LNCAP (cell line): ENCODE data around the gene SMURF2.

ENCODE experiments used
- TF ChIP-seq, protein P1 (sequence below): fragments of 450-650 bp; IDR thresholded peaks from 2 replicates; pipeline ENCODE4 v1.5.1; 2017; ENCODE audit warnings: mild to moderate bottlenecking

SMURF2 gene

DNA sequence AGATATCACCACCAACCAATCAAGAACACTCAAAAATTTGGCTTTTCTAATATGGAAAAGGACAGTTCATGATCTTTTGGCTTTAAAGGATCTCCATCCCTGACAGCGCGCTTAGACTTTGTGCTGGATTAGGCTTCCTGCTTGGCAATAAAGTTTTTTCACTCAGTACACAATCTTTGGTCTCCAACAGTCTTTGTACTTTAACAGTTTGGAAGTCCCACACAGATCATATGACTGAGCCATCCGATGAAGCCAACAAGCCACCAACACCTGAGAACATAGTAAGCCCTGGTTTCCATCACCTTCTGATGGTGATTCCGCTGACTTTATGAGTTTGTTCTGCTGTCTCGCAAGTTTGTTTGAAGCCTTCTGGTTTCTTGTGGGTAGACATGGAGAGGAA lies 34.3 kb downstream of the SMURF2 start:
- TF ChIP-seq, protein P1, sequence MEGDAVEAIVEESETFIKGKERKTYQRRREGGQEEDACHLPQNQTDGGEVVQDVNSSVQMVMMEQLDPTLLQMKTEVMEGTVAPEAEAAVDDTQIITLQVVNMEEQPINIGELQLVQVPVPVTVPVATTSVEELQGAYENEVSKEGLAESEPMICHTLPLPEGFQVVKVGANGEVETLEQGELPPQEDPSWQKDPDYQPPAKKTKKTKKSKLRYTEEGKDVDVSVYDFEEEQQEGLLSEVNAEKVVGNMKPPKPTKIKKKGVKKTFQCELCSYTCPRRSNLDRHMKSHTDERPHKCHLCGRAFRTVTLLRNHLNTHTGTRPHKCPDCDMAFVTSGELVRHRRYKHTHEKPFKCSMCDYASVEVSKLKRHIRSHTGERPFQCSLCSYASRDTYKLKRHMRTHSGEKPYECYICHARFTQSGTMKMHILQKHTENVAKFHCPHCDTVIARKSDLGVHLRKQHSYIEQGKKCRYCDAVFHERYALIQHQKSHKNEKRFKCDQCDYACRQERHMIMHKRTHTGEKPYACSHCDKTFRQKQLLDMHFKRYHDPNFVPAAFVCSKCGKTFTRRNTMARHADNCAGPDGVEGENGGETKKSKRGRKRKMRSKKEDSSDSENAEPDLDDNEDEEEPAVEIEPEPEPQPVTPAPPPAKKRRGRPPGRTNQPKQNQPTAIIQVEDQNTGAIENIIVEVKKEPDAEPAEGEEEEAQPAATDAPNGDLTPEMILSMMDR = no peak

DNA sequence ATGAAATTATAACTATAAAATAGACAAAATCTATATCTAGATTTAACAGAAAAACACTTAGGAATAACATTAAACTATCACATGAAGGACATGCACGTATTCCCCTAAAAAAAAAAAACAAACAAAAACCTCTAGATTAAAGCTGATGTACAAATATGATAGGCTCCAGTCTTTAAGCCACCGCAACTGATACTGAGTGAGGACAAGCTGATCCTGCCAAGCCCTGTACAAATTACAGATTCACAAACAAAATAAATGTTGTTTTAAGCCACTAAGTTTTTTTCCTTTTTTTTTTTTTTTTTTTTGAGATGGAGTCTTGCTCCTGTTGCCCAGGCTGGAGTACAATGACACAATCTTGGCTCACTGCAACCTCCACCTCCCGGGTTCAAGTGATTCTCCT lies 35.3 kb downstream of the SMURF2 start:
- TF ChIP-seq, protein P1 = no peak

DNA sequence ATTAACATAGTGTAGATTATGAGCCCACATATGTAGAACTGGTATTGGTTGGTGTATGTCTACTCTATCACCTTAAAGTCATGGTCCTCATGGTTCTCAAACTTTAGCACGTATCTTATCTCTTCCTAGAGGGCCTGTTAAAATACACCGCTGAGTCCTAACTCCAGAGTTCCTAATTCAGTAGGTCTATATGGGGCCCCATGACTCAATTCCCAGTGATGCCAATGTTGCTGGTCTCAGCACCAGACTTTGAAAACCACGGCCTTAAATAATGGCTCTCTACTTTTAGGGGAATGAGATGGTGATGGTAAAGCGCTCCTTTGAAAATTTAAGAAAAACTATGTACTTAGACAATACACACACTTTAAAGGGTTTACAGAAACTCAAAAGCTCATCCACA lies 36.6 kb downstream of the SMURF2 start:
- TF ChIP-seq, protein P1 = no peak

DNA sequence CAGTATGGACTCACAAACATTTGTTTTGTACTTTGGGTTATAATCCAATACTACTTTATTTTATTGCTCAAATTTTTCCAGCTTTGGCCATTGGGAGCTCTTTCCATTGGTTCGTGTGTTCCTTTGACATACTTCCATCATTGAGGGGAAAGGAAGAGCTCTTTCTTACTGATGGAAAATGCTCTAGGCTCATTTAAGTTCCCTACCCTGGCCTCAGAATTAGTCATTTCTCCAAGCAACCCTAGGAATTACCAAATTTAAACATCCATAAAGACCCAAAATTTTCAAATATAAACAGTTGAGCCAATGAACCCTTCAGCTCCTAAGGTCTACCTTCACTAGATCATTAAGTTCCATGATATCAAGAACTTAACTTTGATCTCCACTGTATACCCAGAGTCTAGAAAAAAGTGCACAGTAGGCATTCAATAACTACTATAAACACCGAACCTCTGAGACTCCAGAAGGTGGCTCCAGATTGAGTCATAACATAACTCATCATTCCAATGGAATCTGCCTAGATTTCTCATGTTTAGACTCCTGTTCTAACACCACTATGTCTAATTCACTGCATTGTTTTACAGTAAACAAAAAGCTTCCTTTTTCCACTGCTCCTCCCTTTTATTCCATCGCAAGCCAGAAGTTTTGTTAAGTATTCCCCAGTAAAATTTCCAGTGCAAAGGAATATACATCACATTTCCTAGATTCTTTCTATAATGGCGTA lies 39.0 kb downstream of the SMURF2 start:
- TF ChIP-seq, protein P1 = no peak

DNA sequence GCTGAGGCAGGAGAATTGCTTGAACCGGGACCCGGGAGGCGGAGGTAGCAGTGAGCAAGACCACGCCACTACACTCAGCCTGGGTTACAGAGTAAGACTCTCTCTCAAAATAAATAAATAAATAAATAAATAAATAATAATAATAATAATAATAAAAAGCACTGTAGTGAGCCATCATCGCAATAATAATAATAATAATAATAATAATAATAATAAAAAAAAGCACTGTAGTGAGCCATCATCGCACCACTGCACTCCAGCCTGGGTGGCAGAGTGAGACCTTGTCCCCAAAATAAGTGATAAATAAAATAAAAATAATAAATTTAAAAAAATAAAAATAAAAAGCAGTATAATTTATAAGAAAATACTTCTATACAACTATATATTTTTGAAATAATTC lies 40.3 kb downstream of the SMURF2 start:
- TF ChIP-seq, protein P1 = no peak

DNA sequence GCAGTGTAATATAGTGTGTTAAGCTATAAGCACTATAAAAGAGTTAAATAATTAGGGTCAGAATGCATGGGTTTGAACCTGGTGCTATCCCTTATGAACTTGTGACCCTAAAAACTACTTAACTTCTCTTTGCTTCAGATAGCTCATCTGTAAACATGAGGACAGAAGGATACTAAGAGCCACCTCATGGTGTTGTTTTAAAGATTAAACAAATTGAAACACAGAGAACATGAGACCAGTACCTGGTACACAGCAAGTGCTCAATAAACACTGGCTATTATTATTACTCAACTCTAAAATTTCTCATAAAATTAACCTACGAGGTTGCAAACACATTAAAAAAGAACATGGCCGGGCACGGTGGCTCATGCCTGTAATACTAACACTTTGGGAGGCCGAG lies 43.3 kb downstream of the SMURF2 start:
- TF ChIP-seq, protein P1 = no peak

DNA sequence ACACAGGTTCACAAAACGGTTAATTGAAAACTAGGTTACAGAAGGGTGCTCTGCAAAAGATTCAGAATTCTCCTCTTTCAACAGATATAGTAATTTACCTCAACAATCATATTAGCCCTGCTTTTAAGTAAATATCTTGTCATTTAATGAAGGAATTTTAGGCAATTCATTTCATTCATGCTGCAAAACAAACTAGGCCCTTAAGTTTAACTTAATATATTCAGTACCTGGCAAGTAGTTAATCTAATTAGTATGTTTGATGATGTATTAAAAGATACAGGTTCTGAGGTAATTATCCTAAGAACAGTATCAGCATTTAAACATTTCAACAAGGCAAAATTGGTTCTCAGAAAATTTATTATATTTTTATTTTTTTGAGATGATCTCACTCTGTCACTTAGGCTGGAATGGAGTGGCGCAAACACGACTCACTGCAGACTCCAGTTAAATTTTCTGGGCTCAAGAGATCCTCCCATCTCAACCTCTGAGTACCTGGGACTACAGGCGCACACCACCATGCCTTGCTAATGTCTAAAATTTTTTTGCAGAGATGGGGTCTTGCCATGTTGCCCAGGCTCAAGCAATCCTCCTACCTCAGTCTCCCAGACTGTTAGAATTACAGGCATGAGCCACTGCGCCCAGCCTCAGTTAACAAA lies 44.9 kb downstream of the SMURF2 start:
- TF ChIP-seq, protein P1 = no peak
